Measurements from ENCODE around the gene CAMK1D. TPM values are rescaled to one million over a fixed set of nuclear protein-coding genes. Genes with fewer than 3 reads are reported as not detected.

CAMK1D gene
- total and polyA plus RNA-seq, 2 of the 8 experiments (the other 6 are each of a cell fraction or from before 2014, with no cell fraction given) = 3.5 to 10.6 TPM

DNA sequence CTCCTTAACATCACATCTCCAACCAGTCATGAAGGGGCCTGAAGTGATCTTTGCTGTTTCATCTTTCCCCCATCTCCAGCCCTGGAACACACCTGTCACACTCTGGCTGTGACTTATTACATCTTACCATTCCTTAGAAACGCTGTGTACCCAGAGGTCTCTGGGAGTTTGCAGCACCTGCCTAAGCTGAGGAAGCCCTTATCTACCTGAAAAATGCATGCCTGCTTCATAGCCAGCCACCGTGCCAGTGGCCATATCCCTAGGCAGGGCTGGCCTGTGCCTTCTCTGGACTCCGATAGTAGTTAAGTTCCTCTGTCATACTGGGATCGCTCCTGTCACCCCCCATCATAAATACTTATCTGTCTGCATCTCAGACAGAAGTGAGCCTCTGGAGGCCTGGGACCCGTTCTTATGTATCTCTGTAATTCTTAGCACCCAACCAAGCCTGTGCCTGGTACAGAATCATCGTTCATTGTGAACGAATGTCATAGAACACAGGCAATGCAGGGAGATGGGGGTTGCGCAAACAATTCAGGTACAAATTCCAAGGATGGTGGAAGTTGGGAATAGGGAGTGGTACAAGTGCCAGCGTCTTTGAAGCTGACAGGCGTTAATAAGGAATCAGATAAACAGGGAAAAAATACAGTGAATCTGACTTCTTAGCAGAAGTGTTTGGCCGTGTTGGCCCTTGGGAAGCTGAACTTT is 254.6 kb downstream of the CAMK1D start:
- Histone ChIP-seq H3K9ac (replicated peaks in 1 of 4; ENCODE audit: extremely low read depth in 1 of 4, low read depth in 3 of 4, low read length in 3 of 4) (no peak overlapping the region), H2BK12ac (ENCODE audit: low read depth, low read length) (no peak overlapping the region), H4K91ac (replicated peaks; ENCODE audit: insufficient read length, low read length) (no peak overlapping the region), H3K79me1 (ENCODE audit: low read depth, low read length) (no peaks in the 10 kb centered on the region), H2BK15ac (ENCODE audit: low read length) (no peak overlapping the region), H3K56ac (replicated peaks; ENCODE audit: insufficient read length, low read depth, low read length) (no peak overlapping the region), H4K8ac (ENCODE audit: extremely low read depth, insufficient read depth, low read length) (no peak overlapping the region), H2BK5ac (ENCODE audit: low read depth, low read length) (no peak overlapping the region), H3K18ac (ENCODE audit: extremely low read depth, low read length) (no peak overlapping the region), H4K5ac (ENCODE audit: insufficient read length, low read depth, low read length) (no peak overlapping the region), H2BK20ac (ENCODE audit: low read length) (no peak overlapping the region), H3K4me1 (replicated peaks in 1 of 4; ENCODE audit: control insufficient read depth in 3 of 4, insufficient read depth in 4 of 4, low read length in 3 of 4) (peaks cover 0 to 2% (median 0%) of the 10 kb centered on the region in 4 experiments; a peak in 1 of 7 replicates), H2AFZ (ENCODE audit: low read length) (no peak overlapping the region), H3K27ac (ENCODE audit: low read depth, low read length) (no peak overlapping the region), H3K4me3 (ENCODE audit: extremely low read depth in 1 of 4, insufficient read depth in 2 of 4, low read depth in 3 of 4, low read length in 4 of 4) (no peak overlapping the region), H3K27me3 (replicated peaks in 1 of 4; ENCODE audit: control insufficient read depth in 3 of 4, extremely low read depth in 1 of 4, insufficient read depth in 3 of 4, low read length in 3 of 4) (no peaks in the 10 kb centered on the region), H3K14ac (ENCODE audit: insufficient read length) (no peak overlapping the region), H4K20me1 (replicated peaks in 1 of 2; ENCODE audit: control insufficient read depth in 1 of 2, insufficient read depth in 2 of 2, low read length in 2 of 2) (no peaks in the 10 kb centered on the region), H3K36me3 (ENCODE audit: control insufficient read depth in 2 of 4, insufficient read depth in 4 of 4, low read length in 3 of 4) (no peaks in the 10 kb centered on the region), H3K4me2 (ENCODE audit: insufficient read depth in 1 of 2, low read depth in 2 of 2, low read length in 2 of 2) (no peak overlapping the region), H3K23ac (ENCODE audit: insufficient read length) (no peak overlapping the region), H3K79me2 (ENCODE audit: control insufficient read depth in 1 of 2, insufficient read depth in 2 of 2, low read length in 2 of 2) (no peaks in the 10 kb centered on the region), H2AK5ac (ENCODE audit: low read depth, low read length) (no peak overlapping the region), H3K23me2 (ENCODE audit: low read depth, low read length) (no peaks in the 10 kb centered on the region), H3K4ac (replicated peaks; ENCODE audit: insufficient read length, low read depth, low read length) (no peak overlapping the region), H3K9me3 (ENCODE audit: insufficient read depth in 2 of 2, low read depth in 1 of 2, low read length in 1 of 2) (no peaks in the 10 kb centered on the region), H2BK120ac (replicated peaks; ENCODE audit: low read depth, low read length) (no peak overlapping the region)
- WGBS, 2 experiments (ENCODE audit: extremely low coverage in 1 of 2, insufficient coverage in 1 of 2, insufficient read length in 1 of 2, insufficient replicate concordance in 2 of 2, low coverage in 1 of 2, low lambda C conversion rate in 2 of 2, missing lambda C conversion rate in 1 of 2) = 92% methylated on average over 11 of the region's 11 CpGs; no CpG with 5 or more reads in 1 of the 2 experiments
- no peak for TF ChIP-seq SP4 (IDR thresholded peaks at IDR 0.05; ENCODE audit: low read length)
- TF ChIP-seq, protein P1, sequence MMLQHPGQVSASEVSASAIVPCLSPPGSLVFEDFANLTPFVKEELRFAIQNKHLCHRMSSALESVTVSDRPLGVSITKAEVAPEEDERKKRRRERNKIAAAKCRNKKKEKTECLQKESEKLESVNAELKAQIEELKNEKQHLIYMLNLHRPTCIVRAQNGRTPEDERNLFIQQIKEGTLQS (IDR thresholded peaks at IDR 0.05; ENCODE audit: insufficient read depth, low read depth, low read length) = no peak
- no peak for TF ChIP-seq ZNF274 (IDR thresholded peaks at IDR 0.05; ENCODE audit: borderline replicate concordance, extremely low read depth, low read length)
- TF ChIP-seq SRF (IDR thresholded peaks at IDR 0.05; ENCODE audit: low read depth, low read length) = no peak
- TF ChIP-seq ASH2L (IDR thresholded peaks at IDR 0.05; ENCODE audit: low read length) = no peak
- no peak for TF ChIP-seq YY1 (IDR thresholded peaks at IDR 0.05; ENCODE audit: low read depth, low read length)
- no peak for TF ChIP-seq TBP (IDR thresholded peaks at IDR 0.05; ENCODE audit: low read depth, low read length)
- no peak for TF ChIP-seq TAF1 (IDR thresholded peaks at IDR 0.05; ENCODE audit: low read depth, low read length)
- no peak for TF ChIP-seq GTF2F1 (IDR thresholded peaks at IDR 0.05; ENCODE audit: borderline replicate concordance, low read depth, low read length)
- TF ChIP-seq POU5F1 (IDR thresholded peaks at IDR 0.05; ENCODE audit: low read depth, low read length) = no peak
- POLR2A ChIA-PET (ENCODE audit: partially characterized antibody) = no interaction called here
- FAIRE-seq (no peak), DNase-seq (ENCODE audit: low read depth in 1 of 2, low spot score in 2 of 2) (no peak)
- CTCF ChIA-PET (ENCODE audit: partially characterized antibody) = no interaction called here

Measured in H1 (cell line).